Ovary (tissue), 9 donors: ENCODE results near the gene IFT81. TPM values are rescaled to one million over a fixed set of nuclear protein-coding genes. Genes with fewer than 3 reads are reported as not detected.

Source experiments
- DNase-seq, 5 donors: peaks; one replicate each; pipeline ENCODE4 v3.0.0-alpha.2; 2019 to 2020
- H3K27ac ChIP-seq, 2 donors: fragments of 200-600 bp; one replicate each; pipeline versions ENCODE4 v1.5.1 to v1.8.0; 2019 to 2022
- H3K27me3 ChIP-seq: fragments of 200-600 bp; one replicate; pipeline ENCODE4 v1.8.0; 2022
- H3K36me3 ChIP-seq: fragments of 200-600 bp; sonication (generic); one replicate; pipeline ENCODE4 v1.5.1; 2019
- H3K4me1 ChIP-seq: one replicate; pipeline ENCODE4 v1.8.1; 2013; ENCODE audit warnings: mild to moderate bottlenecking, moderate library complexity; ENCODE audit not compliant: insufficient read depth
- H3K4me3 ChIP-seq: fragments of 200-600 bp; sonication (generic); one replicate; pipeline ENCODE4 v1.5.1; 2017
- H3K9me3 ChIP-seq, 2 donors: fragments of 200-600 bp in 1 of 2; sonication (generic) in 1 of 2; one replicate each; pipeline versions ENCODE4 v1.5.1 to v1.8.1; 2013 to 2019; ENCODE audit warnings: mild to moderate bottlenecking in 1 of 2, moderate library complexity in 1 of 2
- EP300 ChIP-seq: sonication (generic); formaldehyde crosslinking; IDR thresholded peaks from one replicate; pipeline ENCODE4 v1.6.1; 2017; ENCODE audit warnings: antibody characterized with exemption
- POLR2A ChIP-seq: fragments of 450-650 bp; IDR thresholded peaks from one replicate; pipeline ENCODE4 v1.6.1; 2017; ENCODE audit warnings: antibody characterized with exemption, mild to moderate bottlenecking, moderate library complexity
- WGBS, 3 donors: extraction: QIAGEN DNeasy Blood & Tissue Kit in 1 of 3; methylation state at CpG; one replicate each; pipeline versions ENCODE4 v1.1.5 to v1.1.7; 2013 to 2017; 5-methylcytosine and 5-hydroxymethylcytosine counted together
- intact Hi-C, 4 donors: fragments of 100-400 bp; cut with DNase I; formaldehyde crosslinking; loops; one replicate each; pipeline versions ENCODE4 v1.11.0 to v1.15.1; 2022 to 2023
- polyA plus RNA-seq, 2 donors: library from polyadenylated mRNA; stranded (reverse); fragments of 200-250 nt in 1 of 2; fragments of 350-450 nt in 1 of 2; fragmentation: Illumina TruSeq in 1 of 2; extraction: RNeasy Lipid Tissue Mini Kit (QIAGEN cat#74804) in 1 of 2; gene quantifications; one replicate each; pipeline ENCODE4 v1.2.3, GENCODE V29; 2013 to 2014
- total RNA-seq, 7 donors: library from RNA; depleted of rRNA in 2 of 7; stranded (reverse); fragments of >200 nt in 2 of 7; fragmentation: NEBNext Ultra II Directional in 3 of 7; extraction: Animal tissue kit (Norgen Biotek cat#: 25700) in 3 of 7; gene quantifications; one replicate each; pipeline versions ENCODE4 v1.1.0 to v1.2.4, GENCODE V29; 2016 to 2023
- TF ChIP-seq, protein P1 (sequence below), 3 donors: fragments of 450-650 bp in 2 of 3; fragments of 200-600 bp in 1 of 3; IDR thresholded peaks; one replicate each; pipeline versions ENCODE4 v1.5.1 to v1.8.0; 2016 to 2022; ENCODE audit warnings: antibody characterized with exemption in 3 of 3, mild to moderate bottlenecking in 1 of 3
- donor health status: DM: no; HTN: no; CAD: no; lungs with moderate emphysema.
- donor health status: DM: no; HTN: no; CAD: no.
- donor health status: Bipolar disorder and iron deficiency.
- donor health status: DM: yes; HTN: yes; CAD: no.
- donor health status: DM: no; HTN: no; CAD: no.
- donor health status: DM: yes; HTN: yes; CAD: no.

IFT81 gene
- total and polyA plus RNA-seq, 9 donors = 10.4 to 22.3 (median 17.2) TPM

DNA sequence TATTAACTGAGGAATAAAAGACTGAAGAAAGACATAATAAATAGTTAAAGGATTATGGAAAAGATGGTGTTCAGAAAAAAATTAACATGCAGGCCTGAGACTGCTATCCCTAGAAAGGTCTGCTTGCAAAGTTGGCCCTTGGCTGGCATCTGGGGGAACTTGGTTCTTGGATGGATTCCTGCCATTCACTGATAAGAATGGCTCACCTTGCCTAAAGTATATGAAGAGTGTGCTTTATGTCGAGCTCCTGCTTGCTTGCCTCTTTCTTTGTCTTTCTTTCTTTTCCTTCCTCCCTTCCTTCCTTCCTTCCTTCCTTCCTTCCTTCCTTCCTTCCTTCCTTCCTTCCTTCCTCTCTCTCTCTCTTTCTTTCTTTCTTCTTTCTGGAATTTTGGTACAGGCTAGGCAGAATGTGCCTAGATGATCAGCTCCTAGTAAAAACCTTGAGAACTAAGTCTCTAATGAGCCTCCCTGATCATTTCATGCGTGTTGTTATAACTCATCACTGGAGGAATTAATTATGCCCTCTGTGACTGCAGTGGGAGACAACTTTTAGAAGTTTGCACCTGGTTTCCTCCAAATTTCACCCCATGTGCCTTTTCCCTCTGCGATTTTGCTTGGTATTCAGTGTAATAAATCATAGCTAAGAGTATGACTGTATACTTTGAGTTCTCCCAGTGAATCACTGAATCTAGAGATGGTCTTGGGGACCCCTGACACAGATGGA is 44.7 kb downstream of the IFT81 start:
- Histone ChIP-seq H3K9me3 (no peaks in the 10 kb centered on the region), H3K36me3 (no peaks in the 10 kb centered on the region), H3K4me3 (no peak overlapping the region), H3K27me3 (no peaks in the 10 kb centered on the region), H3K4me1 (no peaks in the 10 kb centered on the region), H3K27ac (no peak overlapping the region)
- no peak for TF ChIP-seq POLR2A
- TF ChIP-seq, protein P1, sequence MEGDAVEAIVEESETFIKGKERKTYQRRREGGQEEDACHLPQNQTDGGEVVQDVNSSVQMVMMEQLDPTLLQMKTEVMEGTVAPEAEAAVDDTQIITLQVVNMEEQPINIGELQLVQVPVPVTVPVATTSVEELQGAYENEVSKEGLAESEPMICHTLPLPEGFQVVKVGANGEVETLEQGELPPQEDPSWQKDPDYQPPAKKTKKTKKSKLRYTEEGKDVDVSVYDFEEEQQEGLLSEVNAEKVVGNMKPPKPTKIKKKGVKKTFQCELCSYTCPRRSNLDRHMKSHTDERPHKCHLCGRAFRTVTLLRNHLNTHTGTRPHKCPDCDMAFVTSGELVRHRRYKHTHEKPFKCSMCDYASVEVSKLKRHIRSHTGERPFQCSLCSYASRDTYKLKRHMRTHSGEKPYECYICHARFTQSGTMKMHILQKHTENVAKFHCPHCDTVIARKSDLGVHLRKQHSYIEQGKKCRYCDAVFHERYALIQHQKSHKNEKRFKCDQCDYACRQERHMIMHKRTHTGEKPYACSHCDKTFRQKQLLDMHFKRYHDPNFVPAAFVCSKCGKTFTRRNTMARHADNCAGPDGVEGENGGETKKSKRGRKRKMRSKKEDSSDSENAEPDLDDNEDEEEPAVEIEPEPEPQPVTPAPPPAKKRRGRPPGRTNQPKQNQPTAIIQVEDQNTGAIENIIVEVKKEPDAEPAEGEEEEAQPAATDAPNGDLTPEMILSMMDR (IDR thresholded peaks at IDR 0.05) = no peak
- TF ChIP-seq EP300 = no peak
- intact Hi-C loops = no loop called here
- DNase-seq = no peak
- WGBS, 3 donors = 91 to 93% (median 92%) methylated on average over 3 of the region's 3 CpGs

DNA sequence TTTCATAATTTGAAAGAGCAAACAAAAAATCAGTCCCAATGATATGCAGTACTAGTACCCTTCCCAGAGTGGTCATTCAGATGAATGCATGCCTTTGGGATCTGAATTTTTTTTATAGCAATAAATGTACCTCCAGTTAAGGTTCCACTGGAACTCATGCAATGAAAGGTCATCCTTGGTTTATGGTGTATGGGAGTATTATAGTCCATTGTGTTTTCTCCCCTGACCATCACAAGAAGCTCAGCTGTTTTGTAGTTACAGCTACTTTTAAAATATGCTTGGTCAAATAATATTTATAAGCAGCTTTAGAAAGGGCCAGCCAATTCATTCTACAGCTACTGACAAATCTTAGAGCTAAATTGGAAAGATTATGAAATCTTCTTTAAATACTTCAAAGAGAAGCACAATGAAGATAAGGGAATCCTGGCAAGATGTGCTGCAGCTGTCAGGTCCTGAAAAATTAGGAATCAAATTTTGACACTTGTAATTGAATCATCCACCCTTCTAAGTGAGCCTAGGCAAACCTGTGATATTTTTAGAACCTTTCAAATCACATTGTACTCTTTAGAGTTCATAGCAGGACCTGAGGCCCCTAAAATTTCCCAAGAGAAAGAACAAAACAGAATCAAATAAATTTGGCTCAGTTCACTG is 46.5 kb downstream of the IFT81 start:
- H3K9me3 ChIP-seq = no peaks in the 10 kb centered on the region
- TF ChIP-seq EP300 (no peak), POLR2A (no peak)
- TF ChIP-seq, protein P1 (IDR thresholded peaks at IDR 0.05) = no peak
- no peaks in the 10 kb centered on the region for H3K27me3 ChIP-seq
- no peak overlapping the region for H3K27ac ChIP-seq
- H3K4me1 ChIP-seq = peaks cover 1% of the 10 kb centered on the region
- intact Hi-C loops = no loop called here
- DNase-seq = no peak
- H3K36me3 ChIP-seq = no peaks in the 10 kb centered on the region
- no peak overlapping the region for H3K4me3 ChIP-seq

DNA sequence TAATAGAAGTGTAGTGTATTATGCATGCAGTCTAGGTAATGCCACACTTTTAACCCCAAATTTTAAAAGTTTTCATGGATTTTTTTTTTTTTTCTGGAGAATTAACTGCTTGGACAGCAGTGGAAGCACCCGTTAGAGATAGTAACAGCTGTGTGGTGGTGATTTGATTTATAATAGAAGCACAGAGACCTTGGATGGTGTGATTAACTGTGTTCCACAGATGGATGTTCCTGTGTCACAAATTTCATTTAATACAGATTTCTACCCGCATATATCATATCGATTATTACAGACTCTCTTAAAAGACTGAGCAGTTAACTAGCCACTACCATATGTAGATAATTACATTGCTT is 47.0 kb downstream of the IFT81 start:
- no peak for DNase-seq
- WGBS, 3 donors = 24 to 33% (median 30%) methylated on average over 3 of the region's 3 CpGs

DNA sequence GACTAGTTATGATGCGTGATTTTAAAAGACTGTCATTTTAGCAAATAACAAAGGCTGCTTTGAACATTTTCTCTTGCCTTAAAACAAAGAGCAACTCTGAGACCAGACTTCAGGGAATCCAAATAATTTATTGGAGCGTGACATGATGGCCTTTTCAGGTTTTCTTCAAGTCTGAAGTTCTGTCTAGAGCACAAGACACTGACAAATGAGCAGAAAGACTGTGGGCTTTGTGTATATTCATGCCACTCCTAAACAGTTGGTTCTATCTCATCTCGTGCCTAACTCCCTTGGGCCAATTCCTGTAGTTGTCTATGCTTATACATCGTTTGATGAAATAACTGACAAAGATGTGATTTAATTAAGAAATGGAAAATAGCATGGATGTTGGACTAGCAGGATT is 47.5 kb downstream of the IFT81 start:
- H3K9me3 ChIP-seq = no peaks in the 10 kb centered on the region
- H3K4me3 ChIP-seq = no peak overlapping the region
- peaks cover 1% of the 10 kb centered on the region for H3K4me1 ChIP-seq
- no peak overlapping the region for H3K27ac ChIP-seq
- 71 to 87% (median 75%) methylated on average over 4 of the region's 4 CpGs for WGBS, 3 donors
- no peak for DNase-seq
- no peak for TF ChIP-seq POLR2A
- TF ChIP-seq, protein P1 (IDR thresholded peaks at IDR 0.05) = no peak
- TF ChIP-seq EP300 = no peak
- no peaks in the 10 kb centered on the region for H3K36me3 ChIP-seq
- intact Hi-C loops = no loop called here
- H3K27me3 ChIP-seq = no peaks in the 10 kb centered on the region

More for the DNA sequence above, 47.0 kb downstream of the IFT81 start:
- Histone ChIP-seq H3K27ac (no peak overlapping the region), H3K36me3 (no peaks in the 10 kb centered on the region), H3K27me3 (no peaks in the 10 kb centered on the region), H3K9me3 (no peaks in the 10 kb centered on the region), H3K4me3 (no peak overlapping the region), H3K4me1 (peaks cover 1% of the 10 kb centered on the region)
- intact Hi-C loops = no loop called here
- TF ChIP-seq, protein P1 (IDR thresholded peaks at IDR 0.05) = no peak
- TF ChIP-seq EP300 (no peak), POLR2A (no peak)
